GM21381 (cell line): ENCODE results near the gene CSPG5.

Experiments
- ATAC-seq: cut with Tn5 transposase; IDR thresholded peaks from one replicate; pipeline ENCODE4 v1.9.1; 2021; ENCODE audit warnings: mild to moderate bottlenecking, moderate library complexity; ENCODE audit not compliant: unreplicated experiment

Gene CSPG5, protein sequence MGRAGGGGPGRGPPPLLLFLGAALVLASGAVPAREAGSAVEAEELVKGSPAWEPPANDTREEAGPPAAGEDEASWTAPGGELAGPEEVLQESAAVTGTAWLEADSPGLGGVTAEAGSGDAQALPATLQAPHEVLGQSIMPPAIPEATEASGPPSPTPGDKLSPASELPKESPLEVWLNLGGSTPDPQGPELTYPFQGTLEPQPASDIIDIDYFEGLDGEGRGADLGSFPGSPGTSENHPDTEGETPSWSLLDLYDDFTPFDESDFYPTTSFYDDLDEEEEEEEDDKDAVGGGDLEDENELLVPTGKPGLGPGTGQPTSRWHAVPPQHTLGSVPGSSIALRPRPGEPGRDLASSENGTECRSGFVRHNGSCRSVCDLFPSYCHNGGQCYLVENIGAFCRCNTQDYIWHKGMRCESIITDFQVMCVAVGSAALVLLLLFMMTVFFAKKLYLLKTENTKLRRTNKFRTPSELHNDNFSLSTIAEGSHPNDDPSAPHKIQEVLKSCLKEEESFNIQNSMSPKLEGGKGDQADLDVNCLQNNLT

DNA sequence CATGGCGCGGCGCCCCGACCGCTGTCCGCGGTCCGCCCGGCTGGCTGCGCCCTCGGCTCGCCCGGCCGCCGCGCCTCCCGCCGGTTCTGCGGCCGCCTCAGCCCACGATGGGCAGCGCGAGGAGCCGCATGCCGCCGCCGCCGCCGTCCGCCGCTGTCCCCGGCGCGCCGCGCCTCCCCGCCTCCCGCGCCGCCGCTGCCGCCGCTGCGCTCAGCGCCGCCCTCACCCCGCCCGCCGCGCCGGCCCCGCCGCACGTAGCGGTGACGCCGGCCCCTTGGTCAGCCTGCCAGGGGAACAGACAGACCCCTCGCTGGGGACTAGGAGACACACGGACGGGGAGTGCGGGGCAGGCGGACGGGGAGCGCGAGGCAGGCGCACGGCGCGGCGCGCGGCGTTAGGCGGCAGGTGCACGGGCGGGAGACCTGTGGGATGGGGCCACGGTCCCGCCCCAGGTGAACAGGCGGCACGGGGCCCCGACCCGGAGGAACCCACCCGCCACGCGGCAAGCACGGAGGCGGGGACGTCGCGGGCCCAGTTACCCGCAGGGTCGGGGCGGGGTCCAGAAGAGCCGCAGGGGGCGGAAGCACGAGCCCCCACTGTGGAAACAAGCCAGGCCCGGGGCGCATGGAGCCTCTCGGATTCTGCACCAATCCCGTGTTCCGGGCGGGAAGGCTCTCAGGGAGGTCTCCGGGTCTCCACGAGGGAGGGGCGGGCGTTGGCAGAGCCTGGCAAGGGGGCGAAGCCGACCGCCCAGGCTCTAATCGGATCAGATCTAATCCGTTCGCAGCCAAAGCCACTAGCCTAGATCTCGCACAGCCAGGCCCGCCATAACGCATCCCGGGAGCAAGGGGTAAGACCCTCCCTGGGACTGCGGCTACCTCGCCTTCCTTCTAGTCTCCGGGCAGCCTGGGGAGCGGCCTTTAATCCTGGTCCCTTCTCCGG, at the start of gene CSPG5:
CSPG5 (minus strand) TSS at position 175 of the 942 bp plus-strand sequence; CDS start at position 3, 172 bp downstream.
- ATAC-seq, result peak; percentile 27

- ATAC-seq, result no peak
Measured at GRCh38 chr3:47628426-47628825, 49.8 kb upstream of the CSPG5 start.

DNA sequence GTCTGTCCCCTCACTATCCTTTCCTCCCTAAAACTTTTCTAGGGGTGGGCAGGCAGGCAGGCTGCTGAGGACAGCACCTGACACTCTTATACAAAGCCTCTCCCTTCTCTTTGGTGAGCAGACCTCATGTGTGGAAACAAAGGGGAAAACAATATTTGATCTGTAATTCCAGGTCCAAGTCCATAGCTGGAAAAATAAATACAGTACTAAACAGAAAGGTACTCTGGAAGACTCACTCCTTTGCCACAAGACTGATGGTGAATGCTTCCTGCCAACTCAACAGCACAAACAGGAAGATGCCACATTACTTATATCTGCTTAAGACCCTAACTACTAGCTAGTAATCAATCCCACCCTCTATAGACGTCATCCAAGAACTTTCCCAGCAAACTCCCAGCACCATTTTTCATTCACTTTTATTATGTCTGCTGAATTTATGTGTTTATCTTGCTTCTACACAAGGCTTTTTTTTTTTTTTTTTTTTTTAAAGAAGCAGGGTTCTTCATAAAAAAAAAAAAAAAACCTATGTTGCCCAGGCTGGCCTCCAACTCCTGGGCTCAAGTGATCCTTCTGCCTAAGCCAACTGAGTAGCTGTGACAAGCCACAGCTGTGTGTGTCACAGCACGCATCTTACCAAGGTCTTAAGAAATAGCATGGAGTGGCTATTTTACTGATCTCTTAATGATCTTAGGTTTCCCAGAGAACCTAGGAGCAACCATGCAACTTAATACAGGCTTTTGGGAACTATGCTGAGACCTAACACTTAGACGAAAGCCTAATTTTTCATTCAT, 44.2 kb upstream of the CSPG5 start:
- ATAC-seq, result no peak

GRCh38 chr3:47617086-47618010, 38.7 kb upstream of the CSPG5 start:
- ATAC-seq, result no peak

DNA sequence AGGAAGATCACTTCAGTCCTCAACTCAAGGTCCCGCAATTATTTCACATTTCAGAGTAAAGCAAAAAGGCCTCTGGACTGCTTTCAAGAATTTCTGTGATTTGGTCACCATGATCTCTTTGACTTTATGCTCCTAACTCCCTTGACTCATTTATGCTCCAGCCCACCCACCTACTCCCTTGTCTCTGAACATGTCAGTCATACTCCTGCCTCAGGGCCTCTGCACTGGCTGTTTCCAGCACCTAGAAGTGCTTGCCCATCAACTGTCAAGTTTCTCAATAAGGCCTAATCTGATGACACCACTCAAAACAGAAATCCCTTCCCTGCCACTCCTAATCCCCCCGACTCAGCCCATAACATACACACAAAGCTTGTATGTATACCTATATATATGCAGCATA, 36.1 kb upstream of the CSPG5 start:
- no peak for ATAC-seq

DNA sequence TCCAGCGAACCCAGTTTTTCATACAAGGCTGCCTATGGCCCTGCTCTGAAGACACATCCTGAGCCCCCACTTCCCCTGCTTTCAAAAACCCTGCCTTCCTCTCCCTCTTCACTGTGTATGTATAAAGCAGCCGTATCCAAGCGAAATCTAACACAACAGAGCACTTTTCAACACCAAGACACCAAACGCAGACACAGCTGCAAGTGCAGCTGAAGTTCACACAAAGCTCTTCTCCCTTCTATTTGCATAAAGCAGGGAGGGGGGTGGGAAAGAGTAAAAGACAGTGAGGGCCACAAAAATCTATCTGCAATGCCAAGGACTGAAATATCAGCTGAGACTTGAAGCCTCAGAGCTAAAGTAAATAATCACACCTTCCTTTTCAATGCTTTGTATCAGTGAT, 35.1 kb upstream of the CSPG5 start:
- ATAC-seq, result no peak

DNA sequence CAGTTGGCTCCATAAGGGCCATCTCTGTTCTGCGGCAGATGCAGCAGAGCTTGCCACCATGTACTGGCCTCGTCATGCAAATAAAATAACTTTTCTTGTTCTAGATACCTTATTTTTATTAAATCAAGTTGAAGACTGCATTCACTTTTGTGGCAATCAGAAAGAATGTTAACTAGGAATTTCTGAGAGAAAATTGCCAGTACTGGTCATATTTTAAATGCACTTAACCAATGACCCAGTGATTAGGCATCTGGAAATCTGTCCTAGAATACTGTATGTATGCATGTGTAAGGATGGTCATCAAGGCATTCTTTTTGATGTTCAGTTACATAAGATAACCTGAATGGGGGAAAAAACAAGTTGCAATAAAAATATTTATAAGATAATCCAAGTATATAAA, 34.2 kb upstream of the CSPG5 start:
- ATAC-seq, result no peak

- no peak for ATAC-seq
Measured at GRCh38 chr3:47612178-47612577, 33.5 kb upstream of the CSPG5 start.

DNA sequence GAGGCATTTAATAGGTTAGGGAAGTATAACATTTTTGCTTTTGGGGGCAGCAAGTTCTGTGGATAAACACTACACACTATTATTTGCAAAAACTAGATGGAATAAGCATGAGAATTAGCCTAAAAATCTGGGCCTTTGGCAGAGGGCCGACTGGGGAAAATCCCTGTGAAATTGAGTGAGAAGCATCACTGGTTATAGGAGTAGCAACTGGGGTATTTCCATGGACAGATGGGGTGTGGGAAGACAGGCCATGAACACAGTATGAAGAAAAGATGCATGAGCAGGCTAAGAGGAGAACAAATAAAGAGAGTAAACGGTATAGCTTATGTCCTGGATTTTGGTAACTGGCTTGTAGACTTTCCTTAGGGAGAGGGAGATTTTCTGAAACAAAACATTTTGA, 32.9 kb upstream of the CSPG5 start:
- ATAC-seq, result no peak

DNA sequence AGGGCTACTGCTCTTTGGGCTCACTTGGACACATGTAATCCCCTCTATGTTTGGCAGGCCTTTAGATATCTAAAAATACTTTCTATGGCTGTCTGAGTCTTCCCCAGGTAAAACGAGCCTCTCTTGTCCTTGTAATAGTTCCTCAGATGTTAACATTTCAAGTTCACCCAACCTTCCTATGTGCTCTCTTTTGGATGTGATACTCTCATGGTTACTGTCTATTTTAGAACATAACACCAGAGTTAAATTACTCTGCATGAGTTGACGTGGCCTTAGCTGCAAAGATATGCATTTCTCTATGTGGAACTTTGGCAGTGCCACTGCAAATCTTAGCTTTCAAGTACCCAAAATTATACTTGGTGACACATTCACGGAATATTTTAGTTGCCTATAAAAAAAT, 31.9 kb upstream of the CSPG5 start:
- ATAC-seq, result no peak

- ATAC-seq, result no peak
Measured at GRCh38 chr3:47607335-47607734, 28.7 kb upstream of the CSPG5 start.

DNA sequence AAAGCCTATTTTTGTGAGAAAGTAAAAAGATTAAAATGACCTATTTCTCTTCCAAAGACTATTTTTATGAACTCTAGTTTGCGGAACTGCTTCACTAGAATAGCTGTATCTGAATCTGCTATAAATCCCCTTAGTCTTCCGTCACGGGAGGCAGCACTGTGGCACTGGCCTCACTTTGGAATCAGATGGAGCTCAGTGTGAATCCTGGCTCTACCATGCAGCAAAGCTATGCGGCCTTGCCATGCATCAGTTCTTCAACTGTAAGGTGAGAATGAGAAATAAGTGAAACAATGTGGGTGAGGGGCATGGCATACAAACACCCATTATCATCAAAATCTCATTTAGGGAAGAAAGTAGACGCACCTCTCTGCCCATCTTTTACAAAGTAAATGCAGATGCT, 27.5 kb upstream of the CSPG5 start:
- ATAC-seq, result no peak

- ATAC-seq, result no peak
Measured at GRCh38 chr3:47605652-47606051, 27.0 kb upstream of the CSPG5 start.

DNA sequence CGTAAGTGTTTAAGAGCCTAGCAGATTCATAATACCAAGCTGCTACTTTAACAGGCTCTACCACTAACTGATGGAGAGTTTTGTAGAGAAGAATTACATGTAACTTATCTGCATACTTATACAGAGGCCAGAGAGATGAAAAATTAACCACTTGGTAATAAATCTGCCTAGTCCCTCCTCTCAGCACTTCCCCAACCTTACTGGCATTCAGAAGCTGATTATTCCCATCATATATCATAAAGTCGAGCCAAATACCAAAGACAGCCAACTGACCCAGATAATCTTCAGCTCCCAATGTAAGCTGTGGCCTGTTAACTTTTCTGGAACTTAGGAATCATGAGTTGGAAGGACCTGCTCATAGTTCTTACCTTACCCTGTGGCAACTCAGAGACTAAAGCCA, 25.5 kb upstream of the CSPG5 start:
- ATAC-seq, result no peak

- no peak for ATAC-seq
Measured at GRCh38 chr3:47603332-47603731, 24.7 kb upstream of the CSPG5 start.

- ATAC-seq, result no peak
Measured at GRCh38 chr3:47601281-47601680, 22.6 kb upstream of the CSPG5 start.

DNA sequence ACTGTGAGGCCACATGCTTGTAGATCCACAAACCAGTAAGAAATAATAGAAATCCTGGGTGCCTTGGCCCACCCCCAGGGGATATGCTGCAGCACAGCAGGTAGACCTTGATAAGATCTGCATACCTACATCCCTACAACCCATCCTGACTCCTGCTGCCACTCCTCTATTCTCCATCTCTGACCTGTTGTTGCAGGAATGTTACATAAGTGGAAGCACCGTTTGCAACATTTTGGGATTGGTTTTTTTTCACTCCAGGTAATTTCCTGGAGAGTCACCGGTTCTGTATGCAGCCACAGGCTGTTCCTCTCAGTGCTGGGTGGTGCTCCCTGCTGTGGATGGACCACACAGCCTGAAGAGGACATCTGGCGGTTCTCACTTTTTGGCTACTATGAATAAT, 16.1 kb upstream of the CSPG5 start:
- no peak for ATAC-seq

- no peak for ATAC-seq
Measured at GRCh38 chr3:47592066-47592795, 13.6 kb upstream of the CSPG5 start.

- ATAC-seq, result no peak
Measured at GRCh38 chr3:47590216-47590615, 11.6 kb upstream of the CSPG5 start.
